Dermis lymphatic vessel endothelial cell (primary cell): ENCODE data around the gene ZNF215. TPM values are rescaled to one million over a fixed set of nuclear protein-coding genes. Genes with fewer than 3 reads are reported as not detected.

Source experiments
- total RNA-seq: library from RNA; depleted of rRNA; stranded (reverse); fragments of >200 nt; gene quantifications from 2 replicates; pipeline ENCODE4 v1.2.1, GENCODE V29; 2014

ZNF215 gene
- total RNA-seq: 0.33 and 0.69 TPM in 2 replicates

DNA sequence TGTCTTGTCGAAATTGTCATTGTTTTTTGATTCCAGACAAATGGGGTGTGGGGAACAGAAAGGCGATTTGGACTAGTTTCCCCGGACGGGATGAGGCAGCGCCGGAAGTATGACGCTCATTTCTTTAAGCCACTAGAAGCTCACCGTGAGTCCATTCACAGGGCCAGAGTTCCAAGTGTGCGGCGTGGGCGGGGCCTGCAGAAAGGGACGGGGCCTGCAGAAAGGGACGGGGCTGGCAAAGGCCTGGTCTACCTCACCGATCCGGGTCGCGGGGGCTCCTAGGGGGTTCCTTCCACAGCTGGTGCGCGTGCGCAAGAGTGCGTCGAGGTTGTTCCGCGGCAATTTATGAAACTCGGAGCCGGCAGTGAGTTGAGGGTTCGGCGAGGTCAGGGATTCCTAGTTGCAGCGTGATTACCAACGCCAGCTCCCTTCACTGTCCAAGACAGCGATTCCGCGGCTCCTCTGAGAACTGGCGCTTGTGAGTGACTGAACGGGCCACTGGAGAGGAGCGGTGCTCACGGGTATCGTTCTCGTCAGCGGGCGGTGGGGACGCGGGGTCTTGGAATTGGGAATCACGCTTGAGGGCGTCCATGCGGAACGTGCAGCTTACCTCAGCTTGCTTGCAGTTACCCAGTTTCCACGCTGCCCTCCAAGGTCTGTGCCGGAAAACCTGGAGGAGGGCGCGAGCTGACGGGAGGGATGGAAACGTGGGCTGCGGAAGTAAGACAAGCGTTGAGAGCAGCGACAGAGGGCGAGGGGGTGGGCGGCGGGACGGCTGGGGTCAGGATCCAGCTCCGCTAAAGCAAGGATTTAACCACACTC, at the start of gene ZNF215:
Gene ZNF215 (plus strand): TSS at position 219 of the 822 bp plus-strand sequence. CDS start 5,847 bp downstream, outside the sequence.

DNA sequence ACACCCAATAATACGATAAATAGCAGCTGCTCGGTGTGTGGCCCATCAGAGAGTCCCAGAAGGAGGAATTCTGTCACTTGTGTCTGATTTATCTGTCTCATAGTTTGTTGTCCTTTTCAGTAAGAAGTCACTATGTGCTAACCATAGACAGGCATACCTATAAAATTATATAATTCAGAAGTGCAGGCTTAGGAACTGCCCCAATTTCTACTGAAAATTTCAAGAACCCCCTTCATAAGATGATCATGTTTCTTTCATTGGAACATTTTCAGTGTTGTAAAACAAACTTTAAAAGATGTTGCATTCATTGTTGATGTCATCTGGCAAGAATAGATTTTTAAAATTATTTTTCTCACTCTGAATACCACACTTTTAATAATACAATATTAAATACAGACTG, 33.8 kb upstream of the ZNF215 start, which contains the start of gene OR2D2:
Gene OR2D2 (minus strand): TSS at position 101 of the 400 bp plus-strand sequence. CDS start 0 bp downstream, at position 101.

DNA sequence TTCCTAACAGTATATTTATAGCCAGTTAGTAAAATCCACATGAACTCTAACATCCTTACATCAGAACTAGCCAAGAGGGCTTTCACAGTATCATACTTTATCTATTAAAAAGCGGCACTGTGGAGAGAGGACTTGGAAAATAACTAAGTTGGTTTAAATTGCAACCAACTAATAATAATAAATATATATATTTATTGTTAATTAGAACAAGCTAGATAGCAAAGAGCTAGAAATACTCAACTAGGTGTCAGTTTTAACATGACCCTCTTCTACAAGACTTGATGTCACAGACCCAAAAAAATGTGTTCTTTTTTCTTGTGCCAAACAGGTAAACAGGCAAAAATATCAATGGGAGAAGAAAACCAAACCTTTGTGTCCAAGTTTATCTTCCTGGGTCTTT, 5.5 kb upstream of the ZNF215 start, which contains the start of gene OR2D3:
Gene OR2D3 (plus strand): TSS at position 301 of the 400 bp plus-strand sequence. CDS start 0 bp downstream, at position 301.

Other genes starting within 250 kb of the ZNF215 start
- 38.6 and 42.4 TPM in 2 replicates for gene MRPL17, start 243.1 kb upstream of the ZNF215 start, total RNA-seq
- gene OR2AG2, start 154.4 kb upstream of the ZNF215 start, total RNA-seq: not detected in 2 replicates
- gene OR2AG1, start 143.4 kb upstream of the ZNF215 start, total RNA-seq: not detected in 2 replicates
- gene OR6A2, start 126.7 kb upstream of the ZNF215 start, total RNA-seq: under 0.01 TPM in 1 of 2 replicates, not detected in the other
- not detected in 2 replicates for gene OR10A5, start 80.7 kb upstream of the ZNF215 start, total RNA-seq
- gene OR10A2, start 63.4 kb upstream of the ZNF215 start, total RNA-seq: not detected in 2 replicates
- not detected in 2 replicates for gene OR10A4, start 49.8 kb upstream of the ZNF215 start, total RNA-seq
- gene OR2D2, start 33.9 kb upstream of the ZNF215 start, total RNA-seq: not detected in 2 replicates
- not detected in 2 replicates for gene OR2D3, start 5.4 kb upstream of the ZNF215 start, total RNA-seq
- under 0.01 and 0.26 TPM in 2 replicates for gene ZNF214, start 93.9 kb downstream of the ZNF215 start, total RNA-seq
- gene NLRP14, start 94.1 kb downstream of the ZNF215 start, total RNA-seq: not detected in 2 replicates
- gene RBMXL2, start 162.6 kb downstream of the ZNF215 start, total RNA-seq: not detected in 2 replicates